HUDEP-2 (cell line): ENCODE measurements around the gene RBKS.
A peak's percentile ranks its signal among the peaks of the same experiment; 100 is the strongest.
"Not testable (repeated sequence)": the region's sequence is repeated elsewhere in the genome, so short reads cannot be mapped to it uniquely, and the experiment has no call there.

Source experiments
- DNase-seq, 76 experiments: peaks; one replicate each; lab custom pipeline; 2025; ENCODE audit not compliant: unreplicated experiment in 76 of 76; lab: John Stamatoyannopoulos, UW

Gene RBKS

GRCh38 chr2:27907547-27907946, 17.4 kb upstream of the RBKS start:
- DNase-seq = no peak

GRCh38 chr2:27906074-27906473, 15.9 kb upstream of the RBKS start:
- DNase-seq = no peak

GRCh38 chr2:27904405-27904665, 14.1 kb upstream of the RBKS start:
- DNase-seq = peak in 31 of 76 experiments; percentile 5 to 66 (median 37)

GRCh38 chr2:27903649-27904404, 13.6 kb upstream of the RBKS start:
- DNase-seq = peak in 43 of 76 experiments; percentile 2 to 69 (median 29)

- DNase-seq = no peak
These were observed 12.8 kb upstream of the RBKS start for GRCh38 chr2:27903018-27903417.

GRCh38 chr2:27902098-27902497, 11.9 kb upstream of the RBKS start:
- no peak for DNase-seq

- peak in 50 of 76 experiments; percentile 2 to 74 (median 32) for DNase-seq
These were observed 11.0 kb upstream of the RBKS start for GRCh38 chr2:27901234-27901633.

GRCh38 chr2:27897717-27898116, 7.5 kb upstream of the RBKS start:
- no peak for DNase-seq

- no peak for DNase-seq
These were observed 2.8 kb upstream of the RBKS start for GRCh38 chr2:27893006-27893405.

GRCh38 chr2:27891673-27892105, 1.5 kb upstream of the RBKS start:
- DNase-seq = no peak

- peak in 51 of 76 experiments; percentile 2 to 65 (median 36) for DNase-seq
These were observed 911 bp upstream of the RBKS start for GRCh38 chr2:27890924-27891672.

- no peak for DNase-seq
These were observed 427 bp downstream of the RBKS start for GRCh38 chr2:27889774-27890145.

- DNase-seq = no peak
These were observed 1.4 kb downstream of the RBKS start for GRCh38 chr2:27888790-27889189.

GRCh38 chr2:27887830-27888229, 2.4 kb downstream of the RBKS start:
- no peak for DNase-seq

- DNase-seq = no peak
These were observed 3.1 kb downstream of the RBKS start for GRCh38 chr2:27887111-27887510.

- DNase-seq = no peak
These were observed 3.9 kb downstream of the RBKS start for GRCh38 chr2:27886322-27886721.

GRCh38 chr2:27885661-27886060, 4.5 kb downstream of the RBKS start:
- DNase-seq = no peak

- no peak for DNase-seq
These were observed 5.0 kb downstream of the RBKS start for GRCh38 chr2:27885234-27885633.

- no peak for DNase-seq
These were observed 5.6 kb downstream of the RBKS start for GRCh38 chr2:27884601-27885000.

- DNase-seq = not testable (repeated sequence)
These were observed 7.6 kb downstream of the RBKS start for GRCh38 chr2:27882584-27882922.

- not testable (repeated sequence) for DNase-seq
These were observed 8.2 kb downstream of the RBKS start for GRCh38 chr2:27881815-27882583.

- DNase-seq = no peak
These were observed 11.4 kb downstream of the RBKS start for GRCh38 chr2:27878825-27879224.
